B cell (primary cell): ENCODE results near the gene STK24. TPM values are rescaled to one million over a fixed set of nuclear protein-coding genes. Genes with fewer than 3 reads are reported as not detected.

Experiments
- ATAC-seq: fragments of 200-7000 bp; cut with Tn5 transposase; one replicate; pipeline ENCODE4 v1.10.0; 2021; ENCODE audit warnings: low read depth, mild to moderate bottlenecking, moderate number of reproducible peaks, moderate library complexity
- CTCF ChIA-PET: fragments of 350-600 bp; sonication (Branson Sonifier 250); formaldehyde crosslinking; loops from one replicate; lab custom pipeline; 2021; ENCODE audit warnings: antibody characterized with exemption, inconsistent platforms; lab: Charles Lee
- POLR2A ChIA-PET: fragments of 350-600 bp; sonication (Branson Sonifier 250); formaldehyde crosslinking; loops from one replicate; lab custom pipeline; 2021; ENCODE audit warnings: antibody characterized with exemption; lab: Charles Lee
- DNase-seq: peaks from one replicate; pipeline ENCODE4 v3.0.0; 2013
- H2AFZ ChIP-seq: 2 replicates; pipeline ENCODE4 v1.6.1; 2012; ENCODE audit warnings: mild to moderate bottlenecking, low read depth, low read length; ENCODE audit not compliant: insufficient read depth, poor library complexity, severe bottlenecking
- H3K27ac ChIP-seq, 2 donors: 1 replicate in 1 of 2; 2 replicates in 1 of 2; pipeline ENCODE4 v1.5.1; 2012 to 2013; ENCODE audit warnings: low read length in 2 of 2, mild to moderate bottlenecking in 2 of 2, moderate library complexity in 1 of 2
- H3K27me3 ChIP-seq, 4 experiments: fragments of 200-600 bp in 1 of 4; sonication (generic) in 1 of 4; replicated peaks in 1 of 4; 1 replicate in 2 of 4; 2 replicates in 2 of 4; pipeline versions ENCODE4 v1.6.1 to v1.7.0; 2013 to 2016; ENCODE audit warnings: low read length in 3 of 4, mild to moderate bottlenecking in 2 of 4, mixed read lengths in 1 of 4, moderate library complexity in 1 of 4; ENCODE audit not compliant: insufficient read depth in 4 of 4, control insufficient read depth in 3 of 4; ENCODE audit errors: control extremely low read depth in 1 of 4
- H3K36me3 ChIP-seq, 2 experiments: replicated peaks in 1 of 2; 1 replicate in 1 of 2; 2 replicates in 1 of 2; pipeline versions ENCODE4 v1.6.1 to v1.7.1; 2013; ENCODE audit warnings: low read length in 1 of 2; ENCODE audit not compliant: insufficient read depth in 2 of 2, control insufficient read depth in 1 of 2; ENCODE audit errors: control extremely low read depth in 1 of 2, extremely low read depth in 1 of 2
- H3K4me1 ChIP-seq, 2 donors: fragments of 200-600 bp in 1 of 2; sonication (generic) in 1 of 2; 1 replicate in 1 of 2; 2 replicates in 1 of 2; pipeline versions ENCODE4 v1.5.1 to v1.6.1; 2013 to 2017; ENCODE audit warnings: low read length in 2 of 2; ENCODE audit not compliant: control insufficient read depth in 2 of 2, insufficient read depth in 2 of 2
- H3K4me2 ChIP-seq: replicated peaks from 2 replicates; pipeline ENCODE3; 2012; ENCODE audit warnings: mild to moderate bottlenecking, low read depth, low read length; ENCODE audit not compliant: poor library complexity, severe bottlenecking
- H3K4me3 ChIP-seq, 5 experiments: fragments of 200-600 bp in 1 of 5; sonication (generic) in 1 of 5; 1 replicate in 3 of 5; 2 replicates in 2 of 5; pipeline versions ENCODE4 v1.5.1 to v1.7.0; 2011 to 2016; ENCODE audit warnings: low read length in 4 of 5, mild to moderate bottlenecking in 4 of 5, low read depth in 2 of 5, control low read depth in 1 of 5, moderate library complexity in 1 of 5; ENCODE audit not compliant: insufficient read depth in 1 of 5; ENCODE audit errors: control extremely low read depth in 1 of 5, extremely low read depth in 1 of 5
- H3K79me2 ChIP-seq: fragments of 200-600 bp; sonication (generic); one replicate; pipeline ENCODE4 v1.6.0; 2016; ENCODE audit warnings: low read length; ENCODE audit not compliant: control insufficient read depth, insufficient read depth
- H3K9ac ChIP-seq: fragments of 200-600 bp; sonication (generic); 2 replicates; pipeline ENCODE4 v1.6.1; 2017; ENCODE audit warnings: mild to moderate bottlenecking, low read length, moderate library complexity
- H3K9me3 ChIP-seq, 3 donors: one replicate each; pipeline versions ENCODE4 v1.6.1 to v1.7.1; 2013; ENCODE audit warnings: low read length in 2 of 3; ENCODE audit not compliant: control insufficient read depth in 2 of 3, insufficient read depth in 1 of 3; ENCODE audit errors: control extremely low read depth in 1 of 3
- H4K20me1 ChIP-seq: 2 replicates; pipeline ENCODE4 v1.6.0; 2012; ENCODE audit warnings: mild to moderate bottlenecking, low read length; ENCODE audit not compliant: insufficient read depth, control insufficient read depth, poor library complexity, severe bottlenecking
- H3K27ac Mint-ChIP-seq: one replicate; pipeline ENCODE4 v1.8.0; 2021; ENCODE audit warnings: mixed read lengths
- H3K27me3 Mint-ChIP-seq: one replicate; pipeline ENCODE4 v1.8.0; 2021; ENCODE audit warnings: mixed read lengths
- H3K4me1 Mint-ChIP-seq: one replicate; pipeline ENCODE4 v1.8.0; 2021; ENCODE audit warnings: mixed read lengths
- H3K4me3 Mint-ChIP-seq: one replicate; pipeline ENCODE4 v1.8.0; 2021; ENCODE audit warnings: mixed read lengths
- H3K9me3 Mint-ChIP-seq: one replicate; pipeline ENCODE4 v1.8.0; 2022; ENCODE audit warnings: mixed read lengths; ENCODE audit not compliant: insufficient read depth
- EZH2 ChIP-seq: IDR thresholded peaks from 2 replicates; pipeline ENCODE4 v1.6.1; 2012; ENCODE audit warnings: borderline replicate concordance, low read depth, mild to moderate bottlenecking, moderate library complexity, low read length; ENCODE audit not compliant: insufficient read depth, poor library complexity, severe bottlenecking
- WGBS: methylation state at CpG from one replicate; pipeline ENCODE4 v1.1.5; 2013; ENCODE audit warnings: missing lambda C conversion rate; ENCODE audit not compliant: insufficient coverage; 5-methylcytosine and 5-hydroxymethylcytosine counted together
- intact Hi-C: fragments of 100-400 bp; cut with micrococcal nuclease; formaldehyde crosslinking; loops from one replicate; pipeline ENCODE4 v1.10.0; 2022
- polyA plus RNA-seq: library from polyadenylated mRNA; depleted of rRNA; stranded (reverse); fragments of >200 nt; gene quantifications from 2 replicates; pipeline ENCODE4 v1.2.3, GENCODE V29; 2012
- total RNA-seq, 2 donors: library from RNA; stranded (reverse); fragments of 120-200 nt in 1 of 2; gene quantifications; 1 replicate in 1 of 2; 2 replicates in 1 of 2; pipeline versions ENCODE4 v1.2.3 to v1.2.4, GENCODE V29; 2013 to 2022
- TF ChIP-seq, protein P1 (sequence below): fragments of 200-600 bp; IDR thresholded peaks from one replicate; pipeline ENCODE4 v1.8.0; 2022; ENCODE audit warnings: antibody characterized with exemption, mild to moderate bottlenecking

Gene STK24
- total and polyA plus RNA-seq, 2 donors (not counting 1 experiment from before 2014, with no cell fraction given): 47.2 to 117 TPM

GRCh38 chr13:98468361-98468760 lies 108.5 kb downstream of the STK24 start:
- H3K4me3 Mint-ChIP-seq: no peak overlapping the region
- H3K27me3 Mint-ChIP-seq: no peaks in the 10 kb centered on the region
- H3K79me2 ChIP-seq: peaks cover 50% of the 10 kb centered on the region
- H4K20me1 ChIP-seq: peaks cover 65% of the 10 kb centered on the region
- intact Hi-C loops: no loop called here
- no peaks in the 10 kb centered on the region for H3K4me1 Mint-ChIP-seq
- DNase-seq (no peak), ATAC-seq (no peak)
- ChIA-PET POLR2A (no interaction called here), CTCF (interaction anchor here (0.5 to 2.9 kb wide), 5 partner anchors 8 to 185 kb away, joined by 4 to 17 read pairs (median 4); no protein-coding TSS in a partner anchor)
- no peak overlapping the region for H3K27ac ChIP-seq
- no peak overlapping the region for H3K4me3 ChIP-seq
- peaks cover 4 to 72% of the 10 kb centered on the region in 2 experiments for H3K36me3 ChIP-seq
- TF ChIP-seq EZH2: no peak
- TF ChIP-seq, protein P1, sequence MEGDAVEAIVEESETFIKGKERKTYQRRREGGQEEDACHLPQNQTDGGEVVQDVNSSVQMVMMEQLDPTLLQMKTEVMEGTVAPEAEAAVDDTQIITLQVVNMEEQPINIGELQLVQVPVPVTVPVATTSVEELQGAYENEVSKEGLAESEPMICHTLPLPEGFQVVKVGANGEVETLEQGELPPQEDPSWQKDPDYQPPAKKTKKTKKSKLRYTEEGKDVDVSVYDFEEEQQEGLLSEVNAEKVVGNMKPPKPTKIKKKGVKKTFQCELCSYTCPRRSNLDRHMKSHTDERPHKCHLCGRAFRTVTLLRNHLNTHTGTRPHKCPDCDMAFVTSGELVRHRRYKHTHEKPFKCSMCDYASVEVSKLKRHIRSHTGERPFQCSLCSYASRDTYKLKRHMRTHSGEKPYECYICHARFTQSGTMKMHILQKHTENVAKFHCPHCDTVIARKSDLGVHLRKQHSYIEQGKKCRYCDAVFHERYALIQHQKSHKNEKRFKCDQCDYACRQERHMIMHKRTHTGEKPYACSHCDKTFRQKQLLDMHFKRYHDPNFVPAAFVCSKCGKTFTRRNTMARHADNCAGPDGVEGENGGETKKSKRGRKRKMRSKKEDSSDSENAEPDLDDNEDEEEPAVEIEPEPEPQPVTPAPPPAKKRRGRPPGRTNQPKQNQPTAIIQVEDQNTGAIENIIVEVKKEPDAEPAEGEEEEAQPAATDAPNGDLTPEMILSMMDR: no peak
- no peak overlapping the region for H2AFZ ChIP-seq
- H3K9me3 Mint-ChIP-seq: no peaks in the 10 kb centered on the region
- H3K9ac ChIP-seq: no peak overlapping the region
- H3K9me3 ChIP-seq: no peaks in the 10 kb centered on the region
- no peaks in the 10 kb centered on the region for H3K4me1 ChIP-seq
- H3K4me2 ChIP-seq: no peak overlapping the region
- no peaks in the 10 kb centered on the region for H3K27me3 ChIP-seq
- no peak overlapping the region for H3K27ac Mint-ChIP-seq
- 86% methylated on average over 1 of the region's 3 CpGs for WGBS

DNA sequence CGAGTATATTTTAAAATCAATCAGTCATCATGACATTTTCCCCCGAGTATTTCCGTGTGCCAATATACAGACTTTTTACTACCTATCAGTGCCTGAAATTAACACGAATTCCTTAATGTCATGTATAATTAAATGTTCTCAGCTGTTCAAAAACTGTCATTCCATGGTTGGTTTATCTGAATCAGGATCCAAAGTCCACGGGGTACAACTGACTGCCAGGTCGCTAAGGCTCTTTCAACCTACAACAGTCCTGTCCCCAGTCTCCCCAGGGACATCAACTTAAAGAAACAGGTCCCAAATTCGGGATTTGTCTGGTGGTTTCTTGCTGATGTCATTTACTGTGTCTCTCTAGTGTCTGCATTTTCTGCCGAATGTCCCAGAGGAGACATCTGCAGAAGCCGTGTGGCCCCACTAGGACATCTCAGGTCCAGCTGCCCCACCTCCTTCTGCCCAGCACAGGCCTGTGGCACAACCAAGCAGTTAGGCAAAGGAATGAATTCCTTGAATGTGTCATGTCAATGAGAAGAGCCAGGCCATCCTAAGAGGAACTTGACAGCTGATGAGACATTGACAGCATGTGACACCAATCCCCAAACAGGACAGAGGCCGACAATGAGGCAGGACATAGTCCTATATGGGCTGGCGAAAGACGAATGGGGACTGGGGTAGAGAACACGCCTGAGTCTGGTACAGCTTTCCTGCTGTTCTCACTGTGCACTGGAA lies 109.5 kb downstream of the STK24 start:
- no peaks in the 10 kb centered on the region for H3K4me1 Mint-ChIP-seq
- Histone ChIP-seq H4K20me1 (peaks cover 67% of the 10 kb centered on the region), H3K4me3 (no peak overlapping the region), H3K4me2 (no peak overlapping the region), H2AFZ (no peak overlapping the region), H3K9ac (no peak overlapping the region), H3K79me2 (peaks cover 59% of the 10 kb centered on the region), H3K27ac (no peak overlapping the region), H3K4me1 (no peaks in the 10 kb centered on the region), H3K9me3 (no peaks in the 10 kb centered on the region), H3K36me3 (peaks cover 4 to 75% of the 10 kb centered on the region in 2 experiments), H3K27me3 (no peaks in the 10 kb centered on the region)
- H3K9me3 Mint-ChIP-seq: no peaks in the 10 kb centered on the region
- intact Hi-C loops: no loop called here
- H3K27ac Mint-ChIP-seq: no peak overlapping the region
- 97% methylated on average over 6 of the region's 13 CpGs for WGBS
- TF ChIP-seq EZH2: no peak
- TF ChIP-seq, protein P1: no peak
- POLR2A ChIA-PET: no interaction called here
- DNase-seq: no peak
- CTCF ChIA-PET: interaction anchor here (0.6 to 3.5 kb wide), 12 partner anchors 8 to 206 kb away, joined by 3 to 20 read pairs (median 4); no protein-coding TSS in a partner anchor
- no peak for ATAC-seq
- H3K4me3 Mint-ChIP-seq: no peak overlapping the region
- H3K27me3 Mint-ChIP-seq: no peaks in the 10 kb centered on the region
